GM12872 (cell line): ENCODE results near the gene OCLN.

Experiments
- CTCF ChIP-seq: IDR thresholded peaks from 3 replicates; pipeline ENCODE4 v1.5.1; 2011; ENCODE audit warnings: low read depth, mild to moderate bottlenecking, low read length, moderate library complexity; ENCODE audit not compliant: insufficient read depth

The OCLN gene

DNA sequence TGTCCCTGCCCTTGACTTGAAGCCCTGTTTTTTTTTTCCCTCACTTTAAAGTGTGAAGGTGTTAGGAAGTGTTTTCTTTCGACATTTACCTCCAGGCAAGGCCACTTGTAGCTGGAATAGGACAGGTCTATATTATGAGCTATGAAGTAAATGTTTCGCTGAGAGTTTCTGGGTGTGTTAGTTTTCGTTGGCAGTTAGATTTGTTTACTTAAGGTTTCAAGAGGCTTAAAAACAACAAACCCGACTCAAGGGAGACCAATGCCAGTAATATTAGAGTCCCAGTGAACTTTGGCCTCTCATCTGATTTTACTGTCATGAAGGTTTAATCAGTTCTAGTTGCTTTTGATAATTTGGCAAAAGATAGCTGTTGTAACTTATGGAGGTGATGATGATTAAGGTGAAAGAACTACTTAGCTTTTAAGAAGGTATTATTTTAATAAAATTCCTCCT is 25.2 kb downstream of the OCLN start:
- TF ChIP-seq CTCF = no peak

DNA sequence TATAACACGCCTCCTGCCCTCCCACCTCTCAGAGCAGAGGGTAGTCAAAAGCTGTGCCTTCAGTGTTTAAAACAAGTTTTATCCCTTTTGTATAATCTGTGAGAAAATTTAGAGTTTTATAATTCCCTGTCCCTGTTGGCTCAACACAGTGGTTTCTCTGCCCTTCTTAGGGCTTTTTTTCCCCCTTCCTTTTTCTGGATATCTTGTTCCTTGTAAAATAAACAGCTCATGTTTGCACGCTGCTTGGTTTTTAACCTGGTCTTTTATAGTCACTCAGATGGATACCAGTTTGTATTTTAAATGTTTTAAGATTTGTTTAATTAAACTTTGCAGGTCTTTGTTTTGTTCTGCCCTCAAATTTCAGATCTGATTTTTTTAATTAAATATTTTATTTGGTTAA is 26.7 kb downstream of the OCLN start:
- TF ChIP-seq CTCF = no peak

- no peak for TF ChIP-seq CTCF
Measured at GRCh38 chr5:69522035-69522434, 29.4 kb downstream of the OCLN start.

DNA sequence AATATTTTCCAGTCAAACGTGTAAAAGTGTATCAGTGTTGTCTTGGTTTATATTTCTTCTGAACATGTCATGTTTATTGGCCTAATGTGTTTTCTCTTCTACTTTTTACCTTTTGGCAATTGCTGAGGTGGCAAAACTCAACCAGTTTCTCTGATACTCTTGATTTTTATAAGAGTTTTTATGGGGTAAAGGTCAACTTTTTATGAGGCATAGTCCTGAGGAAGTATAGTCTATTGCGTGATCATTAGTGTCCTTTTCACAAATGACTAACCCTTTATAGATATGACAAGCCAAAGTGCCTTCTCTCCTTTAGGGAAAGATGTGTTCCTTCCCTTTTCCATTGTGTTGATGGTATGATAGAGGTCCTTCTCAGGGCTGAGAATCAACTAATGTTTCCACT is 32.9 kb downstream of the OCLN start:
- TF ChIP-seq CTCF = no peak

DNA sequence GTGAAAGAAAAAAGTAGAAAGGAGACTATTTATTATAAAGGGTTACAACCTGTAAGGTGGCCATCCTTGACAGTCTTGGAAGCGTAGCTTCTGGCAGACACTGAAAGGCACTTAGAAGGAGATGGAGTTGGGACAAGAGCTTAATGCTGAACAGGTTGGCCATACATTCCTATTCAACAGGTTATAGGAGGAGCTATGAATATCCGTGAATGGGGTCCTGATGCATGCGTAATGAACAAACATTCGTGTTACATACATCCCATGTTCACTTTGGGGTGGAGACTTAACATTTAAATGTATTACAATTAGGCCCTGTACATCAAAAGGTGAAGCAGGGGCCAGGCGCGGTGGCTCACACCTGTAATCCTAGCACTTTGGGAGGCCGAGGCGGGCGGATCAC is 34.1 kb downstream of the OCLN start:
- TF ChIP-seq CTCF = no peak

- no peak for TF ChIP-seq CTCF
Measured at GRCh38 chr5:69527128-69527770, 34.7 kb downstream of the OCLN start.

DNA sequence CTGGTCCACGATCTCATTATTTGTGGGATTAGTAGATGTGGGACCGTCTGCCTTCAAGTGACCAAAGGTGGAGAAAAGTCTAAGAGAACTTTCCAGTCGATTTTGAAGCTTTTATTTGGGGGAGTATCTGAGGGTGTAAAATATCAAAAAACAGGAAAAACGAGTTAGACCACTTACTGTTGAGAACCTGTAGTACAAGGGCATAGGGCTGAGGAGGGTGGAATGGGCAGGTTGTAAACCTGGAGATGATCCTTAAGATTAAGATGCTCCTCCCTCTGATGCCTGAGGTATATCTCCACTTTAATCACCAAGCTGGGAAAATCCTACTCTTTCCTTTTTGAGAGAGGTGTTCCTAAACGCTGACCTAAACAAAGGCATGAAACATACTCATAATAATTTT is 35.4 kb downstream of the OCLN start:
- no peak for TF ChIP-seq CTCF
